ENCODE data around the gene GADL1.
A peak's percentile ranks its signal among the peaks of the same experiment; 100 is the strongest.

GADL1 gene

DNA sequence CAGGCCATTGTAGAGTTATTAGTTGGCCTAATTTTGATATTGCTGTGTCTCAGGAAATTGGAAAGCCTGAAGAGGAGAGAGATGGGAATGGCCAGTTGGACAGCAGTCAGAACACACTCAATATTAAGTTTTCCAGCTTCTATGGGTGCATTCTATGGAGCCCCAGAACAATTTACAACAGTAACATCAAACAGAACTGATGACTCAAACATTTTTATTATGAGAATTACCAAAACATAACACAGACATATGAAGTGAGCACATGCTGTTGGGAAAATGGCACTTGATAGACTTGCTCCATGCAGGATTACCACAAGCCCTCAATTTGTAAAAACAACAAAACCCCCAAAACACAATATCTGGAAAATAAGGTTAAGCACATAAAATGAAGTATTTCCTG, 104.3 kb downstream of the GADL1 start:
- no peak for DNase-seq (ENCODE audit: extremely low spot score)
- TF ChIP-seq SP1 (IDR thresholded peaks at IDR 0.05): no peak
- no peak for TF ChIP-seq FOXM1 (IDR thresholded peaks at IDR 0.05; ENCODE audit: borderline replicate concordance)
- POLR2A ChIA-PET: no interaction called here
- CTCF ChIA-PET: no interaction called here

DNA sequence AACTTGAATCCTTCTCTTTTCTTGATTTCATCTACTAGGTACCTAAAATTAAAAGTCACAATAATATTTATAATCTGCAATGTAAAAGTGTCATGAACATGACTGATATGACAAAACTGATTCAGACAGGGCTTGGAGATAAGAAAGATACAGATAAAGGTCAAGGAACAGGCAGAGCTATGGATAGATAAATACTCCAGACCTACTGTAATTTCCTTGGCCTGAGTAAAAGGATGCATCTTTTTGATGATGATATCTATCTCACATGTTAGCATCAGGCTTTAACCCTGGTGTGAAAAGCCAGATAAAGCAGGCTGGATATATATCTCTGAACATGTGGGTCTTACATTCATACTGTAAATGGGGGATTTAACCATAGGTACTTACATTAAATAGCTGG, 108.1 kb downstream of the GADL1 start:
- CTCF ChIA-PET: no interaction called here
- DNase-seq (ENCODE audit: extremely low spot score): no peak
- POLR2A ChIA-PET: no interaction called here
- TF ChIP-seq FOXA1 (IDR thresholded peaks at IDR 0.05) (no peak), SUZ12 (IDR thresholded peaks at IDR 0.05) (no peak), L3MBTL2 (conservative IDR thresholded peaks at IDR 0.05) (no peak)

DNA sequence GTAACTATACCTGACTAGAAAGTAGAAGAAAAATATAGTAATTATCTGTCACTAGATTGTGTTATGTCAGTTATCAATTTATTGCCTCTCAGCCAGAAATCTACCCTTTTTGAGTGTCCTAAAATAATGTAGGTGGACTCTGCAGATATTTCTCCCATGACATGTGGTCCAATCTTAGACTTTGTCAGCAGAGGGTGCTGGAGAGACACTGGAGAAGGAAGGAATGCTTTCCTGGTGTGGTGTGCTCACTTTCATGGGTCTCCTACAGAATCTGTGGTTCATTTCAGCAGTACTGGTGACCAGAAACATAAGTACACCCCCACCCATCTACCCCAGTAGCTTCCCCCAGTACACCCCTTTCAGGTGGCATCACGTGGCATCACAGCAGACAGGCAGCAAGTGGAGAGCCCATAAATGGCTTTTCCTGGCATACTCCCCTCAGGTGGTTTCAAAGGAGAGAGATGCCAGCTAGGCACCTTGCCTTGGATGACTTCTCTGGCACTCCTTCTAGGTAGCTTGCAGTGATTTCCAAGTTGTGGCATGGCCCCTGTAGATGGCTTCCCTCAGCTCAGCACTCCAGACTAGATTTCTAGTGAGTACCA, 114.7 kb downstream of the GADL1 start:
- ChIA-PET CTCF (interaction anchor here (1.1 kb wide), 1 partner anchor 106 kb away, joined by 3 read pairs; no protein-coding TSS in a partner anchor), POLR2A (no interaction called here)
- TF ChIP-seq, protein P1, sequence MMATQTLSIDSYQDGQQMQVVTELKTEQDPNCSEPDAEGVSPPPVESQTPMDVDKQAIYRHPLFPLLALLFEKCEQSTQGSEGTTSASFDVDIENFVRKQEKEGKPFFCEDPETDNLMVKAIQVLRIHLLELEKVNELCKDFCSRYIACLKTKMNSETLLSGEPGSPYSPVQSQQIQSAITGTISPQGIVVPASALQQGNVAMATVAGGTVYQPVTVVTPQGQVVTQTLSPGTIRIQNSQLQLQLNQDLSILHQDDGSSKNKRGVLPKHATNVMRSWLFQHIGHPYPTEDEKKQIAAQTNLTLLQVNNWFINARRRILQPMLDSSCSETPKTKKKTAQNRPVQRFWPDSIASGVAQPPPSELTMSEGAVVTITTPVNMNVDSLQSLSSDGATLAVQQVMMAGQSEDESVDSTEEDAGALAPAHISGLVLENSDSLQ (IDR thresholded peaks at IDR 0.05): no peak
- TF ChIP-seq LEF1 (IDR thresholded peaks at IDR 0.05; ENCODE audit: borderline replicate concordance): no peak
- TF ChIP-seq ZNF384 (IDR thresholded peaks at IDR 0.05): no peak
- no peak for TF ChIP-seq FOXM1 (IDR thresholded peaks at IDR 0.05; ENCODE audit: borderline replicate concordance)
- TF ChIP-seq SUZ12 (IDR thresholded peaks at IDR 0.05): no peak
- TF ChIP-seq ELF4 (IDR thresholded peaks at IDR 0.05): no peak
- TF ChIP-seq BHLHE40 (IDR thresholded peaks at IDR 0.05; ENCODE audit: borderline replicate concordance): no peak
- no peak for TF ChIP-seq HDGF (IDR thresholded peaks at IDR 0.05; ENCODE audit: borderline replicate concordance)
- no peak for TF ChIP-seq CTBP1 (IDR thresholded peaks at IDR 0.05; ENCODE audit: borderline replicate concordance)
- TF ChIP-seq L3MBTL2 (conservative IDR thresholded peaks at IDR 0.05): no peak
- TF ChIP-seq NFRKB (IDR thresholded peaks at IDR 0.05): no peak
- TF ChIP-seq FOXK2 (IDR thresholded peaks at IDR 0.05): no peak
- no peak for TF ChIP-seq SP1 (IDR thresholded peaks at IDR 0.05)
- TF ChIP-seq ARNT (IDR thresholded peaks at IDR 0.05): no peak
- no peak for TF ChIP-seq TARDBP (IDR thresholded peaks at IDR 0.05)
- TF ChIP-seq FOXA1 (IDR thresholded peaks at IDR 0.05): no peak
- peak; percentile 61 for DNase-seq (ENCODE audit: extremely low spot score)

DNA sequence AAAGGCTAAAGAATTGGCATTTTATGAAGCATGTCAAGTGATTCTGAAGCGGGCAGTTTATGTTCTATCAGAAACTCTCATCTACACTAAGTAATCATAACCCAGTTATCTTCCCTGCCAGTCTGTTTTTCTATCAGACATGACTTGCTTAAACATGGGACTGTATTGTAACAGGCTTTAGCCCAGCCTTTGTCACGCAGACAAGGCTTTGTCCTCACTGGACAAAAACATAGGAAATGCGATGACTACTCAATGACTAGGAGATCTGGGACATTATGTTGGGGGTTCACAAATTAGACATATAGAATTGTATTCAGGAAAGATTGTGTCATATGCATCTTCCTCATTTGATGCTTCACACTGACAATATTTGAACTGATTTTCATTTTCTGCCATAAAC, 115.5 kb downstream of the GADL1 start:
- CTCF ChIA-PET: no interaction called here
- DNase-seq (ENCODE audit: extremely low spot score): no peak
- POLR2A ChIA-PET: no interaction called here
- TF ChIP-seq HDGF (IDR thresholded peaks at IDR 0.05; ENCODE audit: borderline replicate concordance): no peak
- no peak for TF ChIP-seq NFRKB (IDR thresholded peaks at IDR 0.05)
- no peak for TF ChIP-seq SP1 (IDR thresholded peaks at IDR 0.05)
- TF ChIP-seq SUZ12 (IDR thresholded peaks at IDR 0.05): no peak
- TF ChIP-seq, protein P1 (IDR thresholded peaks at IDR 0.05): no peak
- no peak for TF ChIP-seq ARNT (IDR thresholded peaks at IDR 0.05)
- TF ChIP-seq TARDBP (IDR thresholded peaks at IDR 0.05): no peak
- no peak for TF ChIP-seq ELF4 (IDR thresholded peaks at IDR 0.05)
- no peak for TF ChIP-seq FOXM1 (IDR thresholded peaks at IDR 0.05; ENCODE audit: borderline replicate concordance)
- no peak for TF ChIP-seq FOXA1 (IDR thresholded peaks at IDR 0.05)
- TF ChIP-seq L3MBTL2 (conservative IDR thresholded peaks at IDR 0.05): no peak
- TF ChIP-seq ZNF384 (IDR thresholded peaks at IDR 0.05): no peak
- no peak for TF ChIP-seq CTBP1 (IDR thresholded peaks at IDR 0.05; ENCODE audit: borderline replicate concordance)
- TF ChIP-seq LEF1 (IDR thresholded peaks at IDR 0.05; ENCODE audit: borderline replicate concordance): no peak
- no peak for TF ChIP-seq FOXK2 (IDR thresholded peaks at IDR 0.05)
- no peak for TF ChIP-seq BHLHE40 (IDR thresholded peaks at IDR 0.05; ENCODE audit: borderline replicate concordance)

DNA sequence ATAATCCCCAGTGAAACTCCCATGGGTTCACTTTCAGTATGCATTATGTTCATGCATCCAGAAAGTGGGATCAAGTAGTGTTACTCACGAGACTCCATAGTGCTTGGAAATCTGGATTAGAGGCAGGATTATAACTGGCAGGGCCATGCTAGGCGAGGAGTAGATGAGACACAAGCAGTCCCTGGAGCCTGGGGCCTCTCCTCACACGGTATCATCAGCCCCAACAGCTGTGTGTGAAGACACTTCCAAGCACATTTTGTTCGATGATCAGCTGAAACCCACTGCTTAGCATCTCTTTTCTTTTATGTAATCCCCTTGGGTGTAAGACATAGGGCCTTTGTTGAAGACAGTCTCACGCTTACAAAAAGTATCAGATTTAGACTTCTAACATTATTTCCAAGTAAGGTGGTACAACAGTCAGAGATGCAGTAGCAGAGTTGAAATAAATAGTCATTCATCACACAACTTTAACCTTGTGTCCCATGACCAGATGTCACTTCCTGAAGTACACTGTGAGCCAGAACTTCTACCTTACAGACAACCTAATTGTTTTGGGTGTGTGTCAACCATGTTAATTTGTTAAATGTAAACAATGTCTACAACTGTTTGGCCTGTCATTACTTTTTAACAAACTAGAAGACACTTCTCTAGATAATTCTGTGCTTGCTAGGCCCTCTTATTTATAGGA, 116.9 kb downstream of the GADL1 start:
- POLR2A ChIA-PET: no interaction called here

More for the DNA sequence above, 116.9 kb downstream of the GADL1 start:
- TF ChIP-seq ARNT (IDR thresholded peaks at IDR 0.05) (no peak), BHLHE40 (IDR thresholded peaks at IDR 0.05; ENCODE audit: borderline replicate concordance) (no peak), ELF4 (IDR thresholded peaks at IDR 0.05) (no peak), FOXK2 (IDR thresholded peaks at IDR 0.05) (no peak), HDGF (IDR thresholded peaks at IDR 0.05; ENCODE audit: borderline replicate concordance) (no peak), FOXA1 (IDR thresholded peaks at IDR 0.05) (no peak), TARDBP (IDR thresholded peaks at IDR 0.05) (no peak), L3MBTL2 (conservative IDR thresholded peaks at IDR 0.05) (no peak), CTBP1 (IDR thresholded peaks at IDR 0.05; ENCODE audit: borderline replicate concordance) (no peak), LEF1 (IDR thresholded peaks at IDR 0.05; ENCODE audit: borderline replicate concordance) (no peak), ZNF384 (IDR thresholded peaks at IDR 0.05) (no peak), SUZ12 (IDR thresholded peaks at IDR 0.05) (no peak)
- TF ChIP-seq, protein P1 (IDR thresholded peaks at IDR 0.05): no peak
- no peak for DNase-seq (ENCODE audit: extremely low spot score)
- CTCF ChIA-PET: no interaction called here
